Measurements from ENCODE around the gene SOD3. TPM values are rescaled to one million over a fixed set of nuclear protein-coding genes. Genes with fewer than 3 reads are reported as not detected.

The SOD3 gene
- total RNA-seq, 4 donors from 2014 or later = 3.7 to 24.3 (median 18.7) TPM

DNA sequence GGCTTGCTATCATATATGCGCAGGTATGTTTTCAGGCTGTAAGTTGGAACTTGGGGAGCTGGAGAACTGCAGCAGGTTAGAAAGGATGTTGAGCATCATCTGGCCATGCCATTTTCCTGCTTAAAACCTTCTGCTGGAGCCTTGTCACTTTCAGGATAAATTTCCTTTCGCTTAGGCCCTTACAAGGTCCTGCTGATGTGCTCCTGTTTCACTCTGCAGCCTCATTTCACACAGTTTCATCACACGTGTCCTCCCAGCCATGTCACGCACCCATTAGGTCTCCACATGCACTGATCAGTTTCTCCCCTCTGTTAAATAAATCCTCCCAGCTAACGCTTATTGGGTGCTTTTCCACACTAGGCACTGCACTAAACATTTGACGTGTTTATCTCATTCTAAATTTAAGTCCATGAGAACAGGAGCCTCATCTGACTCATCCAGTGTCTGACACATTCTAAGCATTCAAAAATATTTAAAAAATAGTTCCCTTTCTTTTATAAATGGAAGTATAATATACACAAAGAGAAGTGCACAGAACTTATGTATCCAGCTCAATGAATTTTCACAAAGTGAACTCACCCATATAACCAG lies 14.5 kb downstream of the SOD3 start:
- TF ChIP-seq, protein P1, sequence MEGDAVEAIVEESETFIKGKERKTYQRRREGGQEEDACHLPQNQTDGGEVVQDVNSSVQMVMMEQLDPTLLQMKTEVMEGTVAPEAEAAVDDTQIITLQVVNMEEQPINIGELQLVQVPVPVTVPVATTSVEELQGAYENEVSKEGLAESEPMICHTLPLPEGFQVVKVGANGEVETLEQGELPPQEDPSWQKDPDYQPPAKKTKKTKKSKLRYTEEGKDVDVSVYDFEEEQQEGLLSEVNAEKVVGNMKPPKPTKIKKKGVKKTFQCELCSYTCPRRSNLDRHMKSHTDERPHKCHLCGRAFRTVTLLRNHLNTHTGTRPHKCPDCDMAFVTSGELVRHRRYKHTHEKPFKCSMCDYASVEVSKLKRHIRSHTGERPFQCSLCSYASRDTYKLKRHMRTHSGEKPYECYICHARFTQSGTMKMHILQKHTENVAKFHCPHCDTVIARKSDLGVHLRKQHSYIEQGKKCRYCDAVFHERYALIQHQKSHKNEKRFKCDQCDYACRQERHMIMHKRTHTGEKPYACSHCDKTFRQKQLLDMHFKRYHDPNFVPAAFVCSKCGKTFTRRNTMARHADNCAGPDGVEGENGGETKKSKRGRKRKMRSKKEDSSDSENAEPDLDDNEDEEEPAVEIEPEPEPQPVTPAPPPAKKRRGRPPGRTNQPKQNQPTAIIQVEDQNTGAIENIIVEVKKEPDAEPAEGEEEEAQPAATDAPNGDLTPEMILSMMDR (IDR thresholded peaks at IDR 0.05) = no peak
- no peak for TF ChIP-seq POLR2A (IDR thresholded peaks at IDR 0.05)
- H3K4me1 ChIP-seq = no peaks in the 10 kb centered on the region
- peak overlapping the region in 1 of 4 donors; percentile 0 for H3K27ac ChIP-seq
- no peak for DNase-seq
- H3K4me3 ChIP-seq = no peak overlapping the region
- H3K27me3 ChIP-seq = no peaks in the 10 kb centered on the region
- no peaks in the 10 kb centered on the region for H3K9me3 ChIP-seq
- no peaks in the 10 kb centered on the region for H3K36me3 ChIP-seq

DNA sequence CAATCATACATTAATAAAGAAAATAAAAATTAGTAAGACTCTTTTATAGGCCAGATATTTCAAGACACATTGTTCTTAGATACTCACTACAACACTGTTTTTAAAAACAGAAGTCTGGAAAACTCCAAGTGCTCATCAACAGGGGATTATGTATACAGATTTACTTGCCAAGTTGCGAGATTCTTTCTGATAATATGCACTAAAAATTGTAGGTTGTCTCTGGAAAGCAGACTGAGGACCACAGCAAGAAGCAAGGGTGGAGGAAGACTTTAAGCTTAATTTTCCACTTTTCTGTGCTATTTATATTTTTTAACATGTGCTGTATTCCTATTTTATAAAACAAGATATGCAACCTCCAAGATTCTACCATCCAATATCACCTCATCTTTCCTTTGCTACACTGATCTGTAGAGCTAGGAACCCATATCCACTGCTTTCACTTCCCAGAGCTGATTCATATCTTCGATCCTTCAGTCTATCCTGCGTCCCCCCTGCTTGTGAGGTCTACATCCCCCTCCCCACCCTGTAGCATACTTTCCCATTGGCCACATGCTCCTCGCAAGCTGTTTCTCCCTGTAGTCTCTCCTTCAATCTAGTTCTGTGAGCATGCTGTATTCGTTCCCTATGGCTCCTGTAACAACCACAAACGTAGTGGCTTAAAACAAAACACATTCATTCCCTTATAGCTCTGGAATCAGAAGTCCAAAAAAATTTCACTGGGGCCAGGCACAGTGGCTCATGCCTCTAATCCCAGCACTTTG lies 15.7 kb downstream of the SOD3 start:
- no peaks in the 10 kb centered on the region for H3K4me1 ChIP-seq
- H3K27ac ChIP-seq = no peak overlapping the region
- no peak overlapping the region for H3K4me3 ChIP-seq
- DNase-seq = no peak
- H3K9me3 ChIP-seq = no peaks in the 10 kb centered on the region
- no peaks in the 10 kb centered on the region for H3K36me3 ChIP-seq
- TF ChIP-seq, protein P1 (IDR thresholded peaks at IDR 0.05) = no peak
- TF ChIP-seq POLR2A (IDR thresholded peaks at IDR 0.05) = no peak
- no peaks in the 10 kb centered on the region for H3K27me3 ChIP-seq

DNA sequence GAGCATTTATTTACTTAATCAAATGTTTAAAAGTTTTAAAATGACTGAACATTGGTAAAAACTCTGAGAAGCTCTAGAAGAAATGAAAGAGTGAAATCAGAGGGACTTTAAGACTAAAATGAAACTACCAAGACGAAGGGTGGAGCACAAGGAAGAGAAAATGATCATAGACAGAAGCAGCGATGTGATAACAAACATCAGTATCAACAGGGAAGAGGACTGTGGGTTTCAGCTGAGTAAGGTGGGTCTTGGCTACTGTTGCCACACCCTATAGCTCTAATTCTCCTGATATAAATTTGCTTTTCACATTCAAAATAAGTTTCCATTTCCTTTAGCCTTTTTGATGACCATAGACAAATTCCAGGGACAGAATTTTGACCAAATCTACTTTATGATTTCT lies 18.4 kb downstream of the SOD3 start:
- H3K27ac ChIP-seq = no peak overlapping the region
- no peaks in the 10 kb centered on the region for H3K9me3 ChIP-seq
- H3K4me3 ChIP-seq = no peak overlapping the region
- H3K36me3 ChIP-seq = peaks cover 0 to 4% (median 0%) of the 10 kb centered on the region in 3 donors
- H3K27me3 ChIP-seq = no peaks in the 10 kb centered on the region
- H3K4me1 ChIP-seq = no peaks in the 10 kb centered on the region
- DNase-seq = no peak
- no peak for TF ChIP-seq POLR2A (IDR thresholded peaks at IDR 0.05)

DNA sequence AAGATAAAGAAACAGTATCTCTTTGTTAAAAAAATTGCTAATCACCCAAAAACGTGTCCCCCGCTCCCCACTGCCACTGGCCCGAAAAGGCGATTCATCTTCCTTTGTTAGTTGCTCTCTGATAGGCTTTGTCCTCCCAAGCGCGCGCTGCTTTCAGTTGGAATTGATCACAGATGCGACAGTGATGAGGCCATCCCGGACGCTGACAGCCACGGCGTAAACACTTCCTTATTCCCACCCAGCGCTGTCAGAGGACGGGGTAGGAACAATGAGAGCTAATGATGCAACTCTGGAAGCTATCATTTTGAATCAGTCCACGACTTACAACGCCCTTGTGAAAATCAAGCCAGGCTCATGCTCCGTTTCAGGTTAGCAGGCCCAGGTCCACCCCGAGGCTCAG lies 21.4 kb downstream of the SOD3 start:
- peaks cover 0 to 4% (median 0%) of the 10 kb centered on the region in 3 donors for H3K36me3 ChIP-seq
- TF ChIP-seq, protein P1 (IDR thresholded peaks at IDR 0.05) = no peak
- no peak for TF ChIP-seq POLR2A (IDR thresholded peaks at IDR 0.05)

DNA sequence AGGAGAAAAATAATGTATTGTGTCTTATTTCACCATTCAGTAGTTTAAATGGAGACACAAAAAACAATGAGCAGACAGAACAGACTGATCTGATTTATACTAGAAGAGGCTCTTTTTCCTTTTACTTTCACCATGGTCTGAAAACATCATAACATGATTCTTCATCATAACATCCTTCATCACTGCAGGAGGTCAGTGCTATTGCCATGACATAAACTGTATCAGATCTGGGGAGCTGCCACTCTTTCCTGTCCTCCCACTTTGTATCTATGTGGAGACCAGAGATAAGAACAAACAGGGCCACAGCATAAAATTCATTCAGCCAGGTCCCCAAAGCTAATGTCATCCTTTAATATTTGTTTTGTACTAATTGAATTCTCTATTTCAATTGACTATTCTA lies 25.2 kb downstream of the SOD3 start:
- Histone ChIP-seq H3K4me1 (no peaks in the 10 kb centered on the region), H3K9me3 (no peaks in the 10 kb centered on the region), H3K36me3 (peaks cover 0 to 4% (median 0%) of the 10 kb centered on the region in 3 donors), H3K4me3 (no peak overlapping the region), H3K27ac (no peak overlapping the region), H3K27me3 (no peaks in the 10 kb centered on the region)
- TF ChIP-seq POLR2A (IDR thresholded peaks at IDR 0.05) = no peak
- TF ChIP-seq, protein P1 (IDR thresholded peaks at IDR 0.05) = no peak
- no peak for DNase-seq

More for the DNA sequence above, 21.4 kb downstream of the SOD3 start:
- no peak for DNase-seq
- no peak overlapping the region for H3K4me3 ChIP-seq
- no peaks in the 10 kb centered on the region for H3K4me1 ChIP-seq
- H3K27me3 ChIP-seq = no peaks in the 10 kb centered on the region
- no peak overlapping the region for H3K27ac ChIP-seq
- no peaks in the 10 kb centered on the region for H3K9me3 ChIP-seq

DNA sequence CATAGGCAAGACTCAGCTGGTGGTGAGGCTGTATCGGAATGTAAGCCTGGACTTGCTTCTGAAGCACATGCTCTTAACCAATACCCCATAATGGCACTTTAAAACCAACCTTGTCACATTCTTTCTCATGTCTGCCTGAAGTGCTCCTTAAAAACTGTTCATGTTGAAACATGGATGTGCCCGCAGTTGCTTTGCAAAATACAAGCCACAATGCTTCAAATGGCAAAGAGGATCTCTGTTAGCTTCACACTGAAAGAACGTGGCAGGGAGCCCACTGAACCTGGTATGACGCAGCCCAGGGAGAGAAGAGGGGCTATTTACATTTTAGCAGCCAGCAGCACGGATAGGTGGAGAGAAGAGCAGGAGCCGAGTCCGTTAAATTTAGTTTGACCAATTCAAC lies 29.3 kb downstream of the SOD3 start:
- no peaks in the 10 kb centered on the region for H3K27me3 ChIP-seq
- H3K9me3 ChIP-seq = no peaks in the 10 kb centered on the region
- H3K4me3 ChIP-seq = no peak overlapping the region
- H3K4me1 ChIP-seq = no peaks in the 10 kb centered on the region
- TF ChIP-seq, protein P1 (IDR thresholded peaks at IDR 0.05) = no peak
- no peak for TF ChIP-seq POLR2A (IDR thresholded peaks at IDR 0.05)
- H3K27ac ChIP-seq = no peak overlapping the region
- no peak for DNase-seq
- peaks cover 0 to under 1% (median 0%) of the 10 kb centered on the region in 3 donors for H3K36me3 ChIP-seq
